DND-41 (cell line): Measurements from ENCODE around the gene HECW1.

Source experiments
- ATAC-seq: fragments of 200-7000 bp; cut with Tn5 transposase; 3 replicates; pipeline ENCODE4 v1.9.1; 2021; ENCODE audit warnings: low read depth; ENCODE audit not compliant: insufficient read depth
- DNase-seq: peaks from one replicate; pipeline ENCODE4 v3.0.0-alpha.2; 2020
- H2AFZ ChIP-seq: 2 replicates; pipeline ENCODE4 v1.6.0; 2012; ENCODE audit warnings: low read depth, low read length
- H3K27ac ChIP-seq: 2 replicates; pipeline ENCODE4 v1.5.1; 2012; ENCODE audit warnings: low read length, inconsistent platforms
- H3K27me3 ChIP-seq: fragments of 200-600 bp; sonication (generic); 2 replicates; pipeline ENCODE4 v1.6.0; 2012; ENCODE audit warnings: low read length, mild to moderate bottlenecking, inconsistent platforms; ENCODE audit not compliant: insufficient read depth, poor library complexity
- H3K36me3 ChIP-seq: 2 replicates; pipeline ENCODE4 v1.5.1; 2012; ENCODE audit warnings: low read length, inconsistent platforms; ENCODE audit not compliant: insufficient read depth
- H3K4me1 ChIP-seq: 2 replicates; pipeline ENCODE4 v1.5.1; 2012; ENCODE audit warnings: mild to moderate bottlenecking, low read length; ENCODE audit not compliant: insufficient read depth
- H3K4me2 ChIP-seq: 2 replicates; pipeline ENCODE4 v1.6.0; 2012; ENCODE audit warnings: mild to moderate bottlenecking, moderate library complexity, low read length, inconsistent platforms; ENCODE audit not compliant: insufficient read depth
- H3K4me3 ChIP-seq, 2 experiments: fragments of 200-600 bp in 1 of 2; shearing (Covaris generic) in 1 of 2; 2 replicates each; pipeline ENCODE4 v1.5.1; 2012 to 2016; ENCODE audit warnings: inconsistent platforms in 2 of 2, low read length in 2 of 2, mild to moderate bottlenecking in 2 of 2, low read depth in 1 of 2, moderate library complexity in 1 of 2
- H3K79me2 ChIP-seq: 2 replicates; pipeline ENCODE4 v1.6.0; 2012; ENCODE audit warnings: low read length, inconsistent platforms; ENCODE audit not compliant: insufficient read depth
- H3K9ac ChIP-seq: 2 replicates; pipeline ENCODE4 v1.6.0; 2012; ENCODE audit warnings: low read depth, mild to moderate bottlenecking, inconsistent platforms, low read length, moderate library complexity
- H3K9me3 ChIP-seq: 2 replicates; pipeline ENCODE4 v1.5.1; 2012; ENCODE audit warnings: low read length, moderate library complexity, mild to moderate bottlenecking, inconsistent platforms; ENCODE audit not compliant: insufficient read depth, severe bottlenecking
- H4K20me1 ChIP-seq: 2 replicates; pipeline ENCODE4 v1.6.0; 2012; ENCODE audit warnings: low read length; ENCODE audit not compliant: insufficient read depth
- CTCF ChIP-seq: IDR thresholded peaks from 2 replicates; pipeline ENCODE4 v1.5.1; 2012; ENCODE audit warnings: borderline replicate concordance, low read length, moderate library complexity, mild to moderate bottlenecking; ENCODE audit not compliant: poor library complexity, severe bottlenecking; ENCODE audit errors: extremely low read depth
- EZH2 ChIP-seq: IDR thresholded peaks from 3 replicates; pipeline ENCODE4 v1.6.1; 2012; ENCODE audit warnings: borderline replicate concordance, low read depth, mild to moderate bottlenecking, moderate library complexity, low read length, inconsistent platforms; ENCODE audit not compliant: severe bottlenecking

Gene HECW1

GRCh38 chr7:43123457-43123856 is 11.0 kb downstream of the HECW1 start:
- Histone ChIP-seq H3K36me3 (no peaks in the 10 kb centered on the region), H3K27me3 (peaks cover 17% of the 10 kb centered on the region), H3K9ac (no peak overlapping the region), H3K4me2 (no peak overlapping the region), H2AFZ (no peak overlapping the region), H3K9me3 (no peaks in the 10 kb centered on the region), H4K20me1 (no peaks in the 10 kb centered on the region), H3K4me1 (no peaks in the 10 kb centered on the region), H3K27ac (no peak overlapping the region), H3K79me2 (no peaks in the 10 kb centered on the region), H3K4me3 (no peak overlapping the region)
- ATAC-seq = no peak
- TF ChIP-seq CTCF (no peak), EZH2 (no peak)
- no peak for DNase-seq

GRCh38 chr7:43124388-43124787 is 11.9 kb downstream of the HECW1 start:
- Histone ChIP-seq H3K4me1 (no peaks in the 10 kb centered on the region), H3K9ac (no peak overlapping the region), H4K20me1 (no peaks in the 10 kb centered on the region), H3K27me3 (peaks cover 15% of the 10 kb centered on the region), H3K9me3 (no peaks in the 10 kb centered on the region), H3K79me2 (no peaks in the 10 kb centered on the region), H2AFZ (no peak overlapping the region), H3K4me3 (no peak overlapping the region), H3K36me3 (no peaks in the 10 kb centered on the region), H3K4me2 (no peak overlapping the region), H3K27ac (no peak overlapping the region)
- ATAC-seq (no peak), DNase-seq (no peak)
- TF ChIP-seq EZH2 (no peak), CTCF (no peak)

GRCh38 chr7:43130347-43130746 is 17.9 kb downstream of the HECW1 start:
- no peaks in the 10 kb centered on the region for H4K20me1 ChIP-seq
- H3K4me3 ChIP-seq = no peak overlapping the region
- TF ChIP-seq EZH2 (no peak), CTCF (no peak)
- no peaks in the 10 kb centered on the region for H3K36me3 ChIP-seq
- peaks cover 13% of the 10 kb centered on the region for H3K27me3 ChIP-seq
- no peaks in the 10 kb centered on the region for H3K79me2 ChIP-seq
- no peaks in the 10 kb centered on the region for H3K4me1 ChIP-seq
- H2AFZ ChIP-seq = no peak overlapping the region
- no peak overlapping the region for H3K9ac ChIP-seq
- no peak overlapping the region for H3K27ac ChIP-seq
- H3K9me3 ChIP-seq = no peaks in the 10 kb centered on the region
- DNase-seq (no peak), ATAC-seq (no peak)
- H3K4me2 ChIP-seq = no peak overlapping the region

- H3K27ac ChIP-seq = no peak overlapping the region
- ATAC-seq = no peak
- H3K36me3 ChIP-seq = no peaks in the 10 kb centered on the region
- no peak for TF ChIP-seq CTCF
- TF ChIP-seq EZH2 = no peak
- H3K9ac ChIP-seq = no peak overlapping the region
- H3K4me3 ChIP-seq = no peak overlapping the region
- no peak overlapping the region for H3K4me2 ChIP-seq
- no peak for DNase-seq
- H3K4me1 ChIP-seq = no peaks in the 10 kb centered on the region
- H2AFZ ChIP-seq = no peak overlapping the region
- H4K20me1 ChIP-seq = no peaks in the 10 kb centered on the region
- peaks cover 19% of the 10 kb centered on the region for H3K27me3 ChIP-seq
- H3K9me3 ChIP-seq = no peaks in the 10 kb centered on the region
- no peaks in the 10 kb centered on the region for H3K79me2 ChIP-seq
These were observed 22.7 kb downstream of the HECW1 start for GRCh38 chr7:43135129-43135528.
